Thoracic aorta (tissue), 2 donors: ENCODE data around the gene TRAF2. TPM values are rescaled to one million over a fixed set of nuclear protein-coding genes. Genes with fewer than 3 reads are reported as not detected.
A peak's percentile ranks its signal among the peaks of the same experiment; 100 is the strongest.

Source experiments
- ATAC-seq: fragments of 150-250 bp; one replicate; pipeline ENCODE4 v1.8.0; 2017; ENCODE audit warnings: low read depth; ENCODE audit not compliant: insufficient number of reproducible peaks, low FRiP score
- DNase-seq: peaks from one replicate; pipeline ENCODE4 v3.0.0-alpha.2; 2020; ENCODE audit warnings: low spot score
- H3K27ac ChIP-seq, 2 donors: fragments of 200-600 bp; sonication (generic); 1 replicate in 1 of 2; 2 replicates in 1 of 2; pipeline ENCODE4 v1.5.1; 2016; ENCODE audit warnings: mild to moderate bottlenecking in 2 of 2, moderate library complexity in 2 of 2
- H3K27me3 ChIP-seq: fragments of 200-600 bp; sonication (generic); replicated peaks from 2 replicates; pipeline ENCODE4 v1.6.0; 2016; ENCODE audit warnings: mild to moderate bottlenecking; ENCODE audit not compliant: insufficient read depth
- H3K36me3 ChIP-seq: fragments of 200-600 bp; sonication (generic); one replicate; pipeline ENCODE4 v1.5.1; 2016
- H3K4me1 ChIP-seq, 2 donors: fragments of 200-600 bp; sonication (generic); 1 replicate in 1 of 2; 2 replicates in 1 of 2; pipeline versions ENCODE4 v1.5.1 to v1.6.0; 2016; ENCODE audit warnings: low read depth in 2 of 2, mild to moderate bottlenecking in 1 of 2; ENCODE audit not compliant: control insufficient read depth in 1 of 2
- H3K4me3 ChIP-seq: fragments of 200-600 bp; sonication (generic); 2 replicates; pipeline ENCODE4 v1.5.1; 2016; ENCODE audit warnings: mild to moderate bottlenecking
- H3K9me3 ChIP-seq: fragments of 200-600 bp; sonication (generic); 2 replicates; pipeline ENCODE4 v1.5.1; 2016
- total RNA-seq, 2 donors: library from RNA; depleted of rRNA; stranded (reverse); fragments of >200 nt; gene quantifications; one replicate each; pipeline versions ENCODE4 v1.1.0 to v1.2.3, GENCODE V29; 2016
- TF ChIP-seq, protein P1 (sequence below): fragments of 200-600 bp; sonication (generic); IDR thresholded peaks from one replicate; pipeline ENCODE4 v1.5.1; 2019; ENCODE audit warnings: antibody characterized with exemption

Gene TRAF2
- total RNA-seq, 2 donors from 2014 or later = 11.6 to 12.9 TPM

DNA sequence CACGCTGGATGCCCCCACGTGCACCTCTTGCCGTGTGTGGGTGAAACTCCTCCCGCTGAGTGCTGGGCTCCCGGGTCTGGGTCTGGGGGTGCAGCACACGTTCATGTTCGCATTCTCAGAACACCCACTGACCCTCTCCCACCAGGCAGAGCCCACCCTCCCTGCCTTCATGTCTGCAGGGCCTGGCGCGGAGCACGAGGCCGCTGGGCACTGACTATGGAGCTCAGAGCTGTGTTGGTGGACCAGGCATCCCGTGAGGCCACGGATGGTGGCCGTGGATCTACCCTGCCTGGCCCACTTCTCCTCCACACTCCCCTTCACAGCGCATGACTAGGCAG is 74.6 kb downstream of the TRAF2 start:
- TF ChIP-seq, protein P1, sequence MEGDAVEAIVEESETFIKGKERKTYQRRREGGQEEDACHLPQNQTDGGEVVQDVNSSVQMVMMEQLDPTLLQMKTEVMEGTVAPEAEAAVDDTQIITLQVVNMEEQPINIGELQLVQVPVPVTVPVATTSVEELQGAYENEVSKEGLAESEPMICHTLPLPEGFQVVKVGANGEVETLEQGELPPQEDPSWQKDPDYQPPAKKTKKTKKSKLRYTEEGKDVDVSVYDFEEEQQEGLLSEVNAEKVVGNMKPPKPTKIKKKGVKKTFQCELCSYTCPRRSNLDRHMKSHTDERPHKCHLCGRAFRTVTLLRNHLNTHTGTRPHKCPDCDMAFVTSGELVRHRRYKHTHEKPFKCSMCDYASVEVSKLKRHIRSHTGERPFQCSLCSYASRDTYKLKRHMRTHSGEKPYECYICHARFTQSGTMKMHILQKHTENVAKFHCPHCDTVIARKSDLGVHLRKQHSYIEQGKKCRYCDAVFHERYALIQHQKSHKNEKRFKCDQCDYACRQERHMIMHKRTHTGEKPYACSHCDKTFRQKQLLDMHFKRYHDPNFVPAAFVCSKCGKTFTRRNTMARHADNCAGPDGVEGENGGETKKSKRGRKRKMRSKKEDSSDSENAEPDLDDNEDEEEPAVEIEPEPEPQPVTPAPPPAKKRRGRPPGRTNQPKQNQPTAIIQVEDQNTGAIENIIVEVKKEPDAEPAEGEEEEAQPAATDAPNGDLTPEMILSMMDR = no peak
- DNase-seq (no peak), ATAC-seq (no peak)
- peak overlapping the region in 1 of 2 donors; percentile 55 for H3K27ac ChIP-seq
- H3K36me3 ChIP-seq = no peaks in the 10 kb centered on the region
- H3K27me3 ChIP-seq = no peaks in the 10 kb centered on the region
- H3K4me1 ChIP-seq = peaks cover 6 to 18% of the 10 kb centered on the region in 2 donors
- H3K9me3 ChIP-seq = no peaks in the 10 kb centered on the region
- H3K4me3 ChIP-seq = peak overlapping the region; percentile 11

DNA sequence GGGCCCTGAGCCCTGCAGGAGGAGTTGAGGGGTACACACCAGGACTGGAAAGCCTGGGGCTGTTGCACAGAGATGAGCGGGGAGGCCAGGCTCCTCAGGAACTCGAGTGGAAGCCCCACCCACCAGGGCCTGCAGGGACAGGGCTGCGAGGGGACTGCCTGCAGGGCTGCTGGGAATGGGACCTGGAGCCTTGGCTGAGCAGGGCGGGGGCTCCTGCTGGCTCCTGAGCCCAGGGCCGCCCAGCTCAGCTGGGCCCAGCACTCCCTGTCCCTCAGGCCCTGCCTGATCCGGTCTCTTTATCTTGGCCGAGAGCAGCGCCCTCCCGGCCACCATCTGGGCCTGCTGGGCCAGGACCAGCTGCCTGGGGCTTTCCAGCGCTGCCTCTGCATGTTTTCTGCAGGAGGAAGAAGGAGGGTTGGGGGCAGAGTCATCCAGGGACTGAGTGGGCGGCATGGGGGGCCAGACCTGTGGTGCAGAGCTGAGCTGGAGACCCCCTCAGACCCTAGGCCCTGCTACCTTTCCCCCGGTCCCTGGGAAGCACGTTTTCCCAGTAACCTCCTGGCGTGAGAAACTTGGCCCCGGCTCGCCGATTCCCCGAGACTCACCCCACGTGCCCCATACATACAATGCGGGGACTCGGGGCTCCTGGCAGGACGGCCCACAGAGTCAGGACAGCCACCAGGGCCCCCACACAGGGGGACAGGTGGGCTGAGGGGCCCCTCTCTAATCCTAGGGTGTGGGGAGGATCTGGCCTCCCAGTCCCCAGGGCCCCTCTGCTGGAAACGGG is 75.2 kb downstream of the TRAF2 start:
- Histone ChIP-seq H3K4me3 (peak overlapping the region; percentile 11), H3K4me1 (peaks cover 6 to 23% of the 10 kb centered on the region in 2 donors), H3K27me3 (no peaks in the 10 kb centered on the region), H3K27ac (peak overlapping the region; percentile 49 to 55), H3K9me3 (no peaks in the 10 kb centered on the region), H3K36me3 (no peaks in the 10 kb centered on the region)
- no peak for ATAC-seq
- DNase-seq = no peak
- TF ChIP-seq, protein P1 = no peak

GRCh38 chr9:136962163-136962562 is 75.8 kb downstream of the TRAF2 start:
- H3K4me1 ChIP-seq = peaks cover 6 to 23% of the 10 kb centered on the region in 2 donors
- TF ChIP-seq, protein P1 = no peak
- no peaks in the 10 kb centered on the region for H3K36me3 ChIP-seq
- ATAC-seq (no peak), DNase-seq (no peak)
- peak overlapping the region in 1 of 2 donors; percentile 55 for H3K27ac ChIP-seq
- no peaks in the 10 kb centered on the region for H3K27me3 ChIP-seq
- no peak overlapping the region for H3K4me3 ChIP-seq
- no peaks in the 10 kb centered on the region for H3K9me3 ChIP-seq

DNA sequence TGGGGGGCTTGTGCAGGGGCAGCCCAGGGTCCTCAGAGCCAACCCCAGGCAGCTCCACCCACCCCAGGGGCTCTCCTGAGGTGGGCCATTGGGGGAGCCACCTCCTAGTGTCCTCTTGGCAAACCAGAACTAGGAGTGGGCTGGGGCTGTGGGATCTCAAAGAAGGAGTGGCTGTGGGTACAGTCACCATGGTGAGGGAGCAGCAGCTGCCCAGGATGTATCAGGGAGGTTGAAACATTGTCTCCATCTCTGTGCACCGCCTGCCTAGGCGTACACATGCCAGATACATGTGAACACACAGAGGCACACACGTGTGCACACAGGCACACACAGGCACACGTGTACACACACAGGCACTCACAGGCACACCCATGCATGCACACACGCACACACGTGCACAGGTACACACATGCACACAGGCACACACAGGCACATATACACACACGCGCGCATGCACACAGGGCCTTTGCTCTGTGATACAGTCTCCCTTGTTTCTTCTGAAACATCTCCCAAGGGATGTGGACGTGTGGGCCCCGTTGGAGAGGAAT is 76.5 kb downstream of the TRAF2 start:
- ATAC-seq (no peak), DNase-seq (no peak)
- H3K4me1 ChIP-seq = peaks cover 6 to 23% of the 10 kb centered on the region in 2 donors
- TF ChIP-seq, protein P1 = no peak
- H3K36me3 ChIP-seq = no peaks in the 10 kb centered on the region
- no peak overlapping the region for H3K27ac ChIP-seq
- H3K4me3 ChIP-seq = no peak overlapping the region
- H3K9me3 ChIP-seq = no peaks in the 10 kb centered on the region
- H3K27me3 ChIP-seq = no peaks in the 10 kb centered on the region

- TF ChIP-seq, protein P1 = no peak
- no peaks in the 10 kb centered on the region for H3K27me3 ChIP-seq
- no peak overlapping the region for H3K4me3 ChIP-seq
- no peak overlapping the region for H3K27ac ChIP-seq
- ATAC-seq (no peak), DNase-seq (no peak)
- H3K9me3 ChIP-seq = no peaks in the 10 kb centered on the region
- peaks cover 6 to 23% of the 10 kb centered on the region in 2 donors for H3K4me1 ChIP-seq
- no peaks in the 10 kb centered on the region for H3K36me3 ChIP-seq
Measured at GRCh38 chr9:136963341-136963740, 77.0 kb downstream of the TRAF2 start.
